Measurements from ENCODE around the gene S1PR4. TPM values are rescaled to one million over a fixed set of nuclear protein-coding genes. Genes with fewer than 3 reads are reported as not detected.

The S1PR4 gene
- total and polyA plus RNA-seq, 2 experiments from 2014 or later = 0.24 TPM; not detected in 1

GRCh38 chr19:3196064-3196932 is 17.7 kb downstream of the S1PR4 start:
- Histone ChIP-seq H2AFZ (no peak overlapping the region), H3K4me3 (no peak overlapping the region), H3K9me2 (ENCODE audit: insufficient read depth) (no peaks in the 10 kb centered on the region), H3F3A (replicated peaks; ENCODE audit: low read depth) (no peaks in the 10 kb centered on the region), H3K27ac (ENCODE audit: low read depth) (no peak overlapping the region), H4K20me1 (replicated peaks; ENCODE audit: insufficient read depth) (no peaks in the 10 kb centered on the region; the same call in 1 of the 2 replicates), H3K4me1 (ENCODE audit: insufficient read depth) (no peaks in the 10 kb centered on the region), H3K36me3 (ENCODE audit: insufficient read depth) (no peaks in the 10 kb centered on the region; the same call in 1 of the 2 replicates), H3K79me2 (replicated peaks; ENCODE audit: insufficient read depth) (peaks cover 20% of the 10 kb centered on the region), H3K27me3 (ENCODE audit: insufficient read depth) (no peaks in the 10 kb centered on the region), H3K4me2 (no peak overlapping the region)
- no peak for DNase-seq (ENCODE audit: low spot score)
- H3K27ac Mint-ChIP-seq = no peak overlapping the region
- TF ChIP-seq EZH2phosphoT487 (IDR thresholded peaks at IDR 0.05; ENCODE audit: unreplicated experiment) = no peak
- no peak for TF ChIP-seq NANOG (IDR thresholded peaks at IDR 0.05; ENCODE audit: borderline replicate concordance)
- TF ChIP-seq STAT1 (IDR thresholded peaks at IDR 0.05; ENCODE audit: unreplicated experiment) = no peak
- no peak for TF ChIP-seq ETS1 (IDR thresholded peaks at IDR 0.05)
- TF ChIP-seq EZH2 (IDR thresholded peaks at IDR 0.05; ENCODE audit: low read depth, unreplicated experiment) = no peak
- no peak for TF ChIP-seq ZNF462 (CRISPR knock-in tag; IDR thresholded peaks at IDR 0.05)
- TF ChIP-seq ZNF331 (CRISPR knock-in tag; IDR thresholded peaks at IDR 0.05; ENCODE audit: low read depth) = no peak
- H3K36me3 Mint-ChIP-seq (ENCODE audit: low read depth) = peaks cover 14% of the 10 kb centered on the region; the same call in 2 of the 3 replicates
- no peaks in the 10 kb centered on the region for H3K4me1 Mint-ChIP-seq
- ATAC-seq = no peak
- peaks cover 9% of the 10 kb centered on the region for H3K27me3 Mint-ChIP-seq (ENCODE audit: insufficient read depth, low read depth, poor library complexity)
- no peak overlapping the region for H3K4me3 Mint-ChIP-seq
- H3K9me3 Mint-ChIP-seq = no peaks in the 10 kb centered on the region; the same call in 2 of the 3 replicates

All from GM23338 (cell line).